Body of pancreas (tissue), 4 donors: ENCODE data around the gene CYGB. TPM values are rescaled to one million over a fixed set of nuclear protein-coding genes. Genes with fewer than 3 reads are reported as not detected.

Experiments
- ATAC-seq: fragments of 150-250 bp; one replicate; pipeline ENCODE4 v1.9.1; 2016
- DNase-seq, 4 donors: peaks; one replicate each; pipeline ENCODE4 v3.0.0-alpha.2; 2019
- H3K27ac ChIP-seq, 4 donors: fragments of 200-600 bp; sonication (generic); 1 replicate in 3 of 4; 2 replicates in 1 of 4; pipeline versions ENCODE4 v1.5.1 to v1.6.1; 2016 to 2019; ENCODE audit warnings: mild to moderate bottlenecking in 1 of 4, mixed read lengths in 1 of 4, moderate library complexity in 1 of 4
- H3K27me3 ChIP-seq, 2 donors: fragments of 200-600 bp; sonication (generic); one replicate each; pipeline ENCODE4 v1.6.0; 2016; ENCODE audit warnings: mild to moderate bottlenecking in 1 of 2
- H3K36me3 ChIP-seq, 2 donors: fragments of 200-600 bp; sonication (generic); replicated peaks in 1 of 2; 2 replicates each; pipeline ENCODE4 v1.5.1; 2016; ENCODE audit warnings: low read depth in 2 of 2; ENCODE audit not compliant: insufficient read depth in 1 of 2
- H3K4me1 ChIP-seq: fragments of 200-600 bp; sonication (generic); one replicate; pipeline ENCODE4 v1.6.0; 2016
- H3K4me3 ChIP-seq, 2 donors: fragments of 200-600 bp; sonication (generic); 1 replicate in 1 of 2; 2 replicates in 1 of 2; pipeline ENCODE4 v1.5.1; 2016 to 2019
- H3K9me3 ChIP-seq, 3 donors: fragments of 200-600 bp; sonication (generic); 1 replicate in 2 of 3; 2 replicates in 1 of 3; pipeline ENCODE4 v1.5.1; 2016
- POLR2A ChIP-seq, 3 donors: fragments of 450-650 bp; IDR thresholded peaks; one replicate each; pipeline ENCODE4 v1.6.1; 2016; ENCODE audit warnings: antibody characterized with exemption in 3 of 3, mild to moderate bottlenecking in 2 of 3
- WGBS, 2 donors: methylation state at CpG; one replicate each; pipeline ENCODE4 v1.1.5; 2017; 5-methylcytosine and 5-hydroxymethylcytosine counted together
- intact Hi-C: fragments of 100-400 bp; cut with DNase I; formaldehyde crosslinking; loops from one replicate; pipeline ENCODE4 v1.15.1; 2023
- total RNA-seq, 2 donors: library from RNA; depleted of rRNA; stranded (reverse); fragments of >200 nt; gene quantifications; one replicate each; pipeline ENCODE4 v1.1.0, GENCODE V29; 2016
- TF ChIP-seq, protein P1 (sequence below), 7 experiments: fragments of 450-650 bp in 4 of 7; fragments of 200-600 bp in 3 of 7; sonication (generic) in 3 of 7; IDR thresholded peaks; one replicate each; pipeline ENCODE4 v1.5.1; 2016 to 2019; ENCODE audit warnings: antibody characterized with exemption in 7 of 7

Gene CYGB
- total RNA-seq, 2 donors from 2014 or later = 9.6 to 21.1 TPM

DNA sequence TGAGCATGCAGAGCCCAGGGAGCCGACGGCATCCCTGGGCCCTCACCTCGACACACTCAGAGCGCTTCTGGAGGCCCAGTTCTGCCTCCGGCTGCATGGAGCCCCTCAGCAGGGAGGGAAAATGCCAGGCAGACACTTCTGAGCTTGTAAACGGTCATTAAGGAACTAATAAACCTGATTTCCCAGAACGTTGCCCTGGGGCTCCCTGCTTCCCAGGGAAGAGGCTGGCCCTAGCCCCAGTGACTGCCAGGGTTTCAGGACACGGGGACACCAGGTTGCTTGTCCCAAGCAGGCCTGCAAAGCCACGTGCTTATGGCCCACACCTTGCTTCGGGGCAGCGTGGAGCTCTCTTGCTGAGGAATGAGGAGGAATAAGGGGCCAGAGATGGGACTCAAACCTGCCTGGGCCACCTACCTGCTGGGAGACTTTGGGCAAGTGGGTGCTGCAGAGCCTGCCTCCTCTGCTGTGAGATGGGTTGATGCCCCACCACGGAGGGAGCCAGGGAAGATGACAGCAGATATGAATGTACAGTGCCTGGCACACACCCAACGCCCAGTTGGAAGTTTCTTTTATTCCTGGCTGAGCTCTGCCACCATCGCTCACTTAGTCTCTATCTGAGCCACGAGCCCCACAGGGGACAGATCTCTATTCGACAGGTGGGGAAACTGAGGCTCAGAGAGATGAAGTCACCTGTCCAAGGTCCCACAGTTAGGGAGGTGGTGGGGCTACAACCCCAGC, 41.7 kb downstream of the CYGB start:
- DNase-seq = no peak
- Histone ChIP-seq H3K27me3 (no peaks in the 10 kb centered on the region), H3K4me1 (peaks cover 76% of the 10 kb centered on the region), H3K4me3 (no peak overlapping the region), H3K9me3 (no peaks in the 10 kb centered on the region), H3K27ac (peak overlapping the region in 1 of 4 donors; percentile 5), H3K36me3 (no peaks in the 10 kb centered on the region)
- ATAC-seq = no peak
- TF ChIP-seq, protein P1, sequence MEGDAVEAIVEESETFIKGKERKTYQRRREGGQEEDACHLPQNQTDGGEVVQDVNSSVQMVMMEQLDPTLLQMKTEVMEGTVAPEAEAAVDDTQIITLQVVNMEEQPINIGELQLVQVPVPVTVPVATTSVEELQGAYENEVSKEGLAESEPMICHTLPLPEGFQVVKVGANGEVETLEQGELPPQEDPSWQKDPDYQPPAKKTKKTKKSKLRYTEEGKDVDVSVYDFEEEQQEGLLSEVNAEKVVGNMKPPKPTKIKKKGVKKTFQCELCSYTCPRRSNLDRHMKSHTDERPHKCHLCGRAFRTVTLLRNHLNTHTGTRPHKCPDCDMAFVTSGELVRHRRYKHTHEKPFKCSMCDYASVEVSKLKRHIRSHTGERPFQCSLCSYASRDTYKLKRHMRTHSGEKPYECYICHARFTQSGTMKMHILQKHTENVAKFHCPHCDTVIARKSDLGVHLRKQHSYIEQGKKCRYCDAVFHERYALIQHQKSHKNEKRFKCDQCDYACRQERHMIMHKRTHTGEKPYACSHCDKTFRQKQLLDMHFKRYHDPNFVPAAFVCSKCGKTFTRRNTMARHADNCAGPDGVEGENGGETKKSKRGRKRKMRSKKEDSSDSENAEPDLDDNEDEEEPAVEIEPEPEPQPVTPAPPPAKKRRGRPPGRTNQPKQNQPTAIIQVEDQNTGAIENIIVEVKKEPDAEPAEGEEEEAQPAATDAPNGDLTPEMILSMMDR (IDR thresholded peaks at IDR 0.05) = no peak
- TF ChIP-seq POLR2A (IDR thresholded peaks at IDR 0.05) = no peak
- WGBS, 2 donors = 55 to 68% methylated on average over 5 to 16 of the region's 16 CpGs
- intact Hi-C loops = no loop called here

DNA sequence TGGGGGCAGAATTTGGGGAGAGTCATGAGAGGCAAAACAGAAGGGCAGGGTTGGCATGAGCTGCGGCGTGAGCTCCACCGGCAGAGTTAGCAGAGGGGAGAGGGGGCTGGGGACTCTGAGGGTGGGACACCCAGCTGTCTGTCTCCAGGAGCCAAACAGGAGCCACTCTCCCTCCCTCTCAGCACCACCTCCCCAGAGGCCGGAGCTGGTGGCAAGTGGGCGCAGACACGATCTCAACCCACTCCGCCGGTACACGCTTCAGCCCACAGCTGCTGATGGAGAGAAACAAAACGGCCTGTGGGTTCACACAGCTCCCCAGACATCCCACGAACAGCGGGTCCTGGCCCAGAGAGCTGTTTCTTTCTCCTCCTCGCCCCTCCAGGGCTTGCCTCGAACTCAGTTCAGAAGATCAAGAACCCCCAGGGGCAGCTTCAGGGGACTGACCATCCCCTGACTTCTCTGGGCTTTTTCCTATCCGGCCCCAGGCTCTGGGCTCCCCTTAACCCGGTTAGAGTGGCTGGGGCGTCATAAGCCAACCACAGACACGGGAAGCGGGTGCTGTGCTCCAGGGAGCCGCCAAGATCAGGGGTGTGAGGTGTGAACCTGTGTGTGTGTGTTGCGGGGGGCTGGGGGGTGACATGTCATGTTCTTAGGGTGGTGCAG, 43.9 kb downstream of the CYGB start:
- no peak for TF ChIP-seq POLR2A (IDR thresholded peaks at IDR 0.05)
- TF ChIP-seq, protein P1 (IDR thresholded peaks at IDR 0.05) = no peak
- Histone ChIP-seq H3K4me1 (peaks cover 62% of the 10 kb centered on the region), H3K27ac (peak overlapping the region in 2 of 4 donors; percentile 56 to 77), H3K27me3 (no peaks in the 10 kb centered on the region), H3K9me3 (no peaks in the 10 kb centered on the region), H3K4me3 (no peak overlapping the region), H3K36me3 (no peaks in the 10 kb centered on the region)
- no peak for ATAC-seq
- intact Hi-C loops = no loop called here
- 74 to 84% methylated on average over 17 to 21 of the region's 21 CpGs for WGBS, 2 donors
- peak in 1 of 4 donors; percentile 26 for DNase-seq

- Histone ChIP-seq H3K4me1 (peaks cover 56% of the 10 kb centered on the region), H3K27ac (peak overlapping the region in 2 of 4 donors; percentile 56 to 77), H3K4me3 (no peak overlapping the region), H3K27me3 (no peaks in the 10 kb centered on the region), H3K9me3 (no peaks in the 10 kb centered on the region), H3K36me3 (no peaks in the 10 kb centered on the region)
- DNase-seq = peak in 2 of 4 donors; percentile 33 to 82
- ATAC-seq = no peak
- intact Hi-C loops = no loop called here
- WGBS, 2 donors = 50 to 51% methylated on average over 12 to 15 of the region's 15 CpGs
- peak in 2 of 3 donors; percentile 6 to 52 for TF ChIP-seq POLR2A (IDR thresholded peaks at IDR 0.05)
- TF ChIP-seq, protein P1 (IDR thresholded peaks at IDR 0.05) = no peak
Measured at GRCh38 chr17:76492989-76493501, 44.5 kb downstream of the CYGB start.

- H3K9me3 ChIP-seq = no peaks in the 10 kb centered on the region
- no peaks in the 10 kb centered on the region for H3K36me3 ChIP-seq
- H3K27me3 ChIP-seq = no peaks in the 10 kb centered on the region
- no peak overlapping the region for H3K4me3 ChIP-seq
- peaks cover 49% of the 10 kb centered on the region for H3K4me1 ChIP-seq
- no peak for ATAC-seq
- intact Hi-C loops = no loop called here
- peak in 1 of 4 donors; percentile 46 for DNase-seq
- TF ChIP-seq, protein P1 (IDR thresholded peaks at IDR 0.05) = no peak
- TF ChIP-seq POLR2A (IDR thresholded peaks at IDR 0.05) = peak in 1 of 3 donors; percentile 4
- 52 to 100% methylated on average over 1 to 11 of the region's 11 CpGs for WGBS, 2 donors
- peak overlapping the region in 3 of 4 donors; percentile 12 to 77 (median 56) for H3K27ac ChIP-seq
Measured at GRCh38 chr17:76492123-76492988, 45.2 kb downstream of the CYGB start.
